HL-60 (cell line): ENCODE data around the gene TMEM176B.

Experiments used
- DNase-seq, 2 experiments: peaks; one replicate each; pipeline ENCODE4 v3.0.0-alpha.2; 2010 to 2020; ENCODE audit warnings: low read depth in 1 of 2, low spot score in 1 of 2
- H3K27ac ChIP-seq: fragments of 250-450 bp; sonication (Bioruptor Pico); replicated peaks from 2 replicates; pipeline ENCODE4 v1.5.1; 2020; ENCODE audit warnings: mild to moderate bottlenecking, moderate library complexity
- H3K27me3 ChIP-seq: fragments of 250-450 bp; sonication (Bioruptor Pico); 2 replicates; pipeline ENCODE4 v1.5.1; 2021; ENCODE audit warnings: mild to moderate bottlenecking, moderate library complexity; ENCODE audit not compliant: insufficient read depth, poor library complexity, severe bottlenecking
- H3K4me3 ChIP-seq: replicated peaks from 2 replicates; pipeline ENCODE4 v1.5.1; 2011; ENCODE audit warnings: mild to moderate bottlenecking, control low read depth, low read length; ENCODE audit not compliant: insufficient read depth
- GABPA ChIP-seq: IDR thresholded peaks from 2 replicates; pipeline ENCODE4 v1.6.1; 2012; ENCODE audit warnings: low read depth
- POLR2AphosphoS5 ChIP-seq: IDR thresholded peaks from 2 replicates; pipeline ENCODE4 v1.6.1; 2012; ENCODE audit warnings: low read depth
- REST ChIP-seq: IDR thresholded peaks from 2 replicates; pipeline ENCODE4 v1.6.1; 2012; ENCODE audit warnings: low read depth; ENCODE audit not compliant: insufficient replicate concordance
- SPI1 ChIP-seq: IDR thresholded peaks from 2 replicates; pipeline ENCODE4 v1.6.1; 2012; ENCODE audit warnings: low read depth, mild to moderate bottlenecking, borderline replicate concordance
- TF ChIP-seq, protein P1 (sequence below): IDR thresholded peaks from one replicate; pipeline ENCODE4 v1.5.1; 2011; ENCODE audit warnings: low read length, control low read depth, inconsistent platforms; ENCODE audit not compliant: insufficient read depth

TMEM176B gene

GRCh38 chr7:150848111-150848510 lies 47.9 kb upstream of the TMEM176B start:
- H3K27ac ChIP-seq: no peak overlapping the region
- TF ChIP-seq POLR2AphosphoS5 (no peak), REST (no peak), SPI1 (no peak), GABPA (no peak)
- TF ChIP-seq, protein P1, sequence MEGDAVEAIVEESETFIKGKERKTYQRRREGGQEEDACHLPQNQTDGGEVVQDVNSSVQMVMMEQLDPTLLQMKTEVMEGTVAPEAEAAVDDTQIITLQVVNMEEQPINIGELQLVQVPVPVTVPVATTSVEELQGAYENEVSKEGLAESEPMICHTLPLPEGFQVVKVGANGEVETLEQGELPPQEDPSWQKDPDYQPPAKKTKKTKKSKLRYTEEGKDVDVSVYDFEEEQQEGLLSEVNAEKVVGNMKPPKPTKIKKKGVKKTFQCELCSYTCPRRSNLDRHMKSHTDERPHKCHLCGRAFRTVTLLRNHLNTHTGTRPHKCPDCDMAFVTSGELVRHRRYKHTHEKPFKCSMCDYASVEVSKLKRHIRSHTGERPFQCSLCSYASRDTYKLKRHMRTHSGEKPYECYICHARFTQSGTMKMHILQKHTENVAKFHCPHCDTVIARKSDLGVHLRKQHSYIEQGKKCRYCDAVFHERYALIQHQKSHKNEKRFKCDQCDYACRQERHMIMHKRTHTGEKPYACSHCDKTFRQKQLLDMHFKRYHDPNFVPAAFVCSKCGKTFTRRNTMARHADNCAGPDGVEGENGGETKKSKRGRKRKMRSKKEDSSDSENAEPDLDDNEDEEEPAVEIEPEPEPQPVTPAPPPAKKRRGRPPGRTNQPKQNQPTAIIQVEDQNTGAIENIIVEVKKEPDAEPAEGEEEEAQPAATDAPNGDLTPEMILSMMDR: no peak
- H3K4me3 ChIP-seq: no peak overlapping the region
- DNase-seq: no peak
- H3K27me3 ChIP-seq: no peaks in the 10 kb centered on the region

DNA sequence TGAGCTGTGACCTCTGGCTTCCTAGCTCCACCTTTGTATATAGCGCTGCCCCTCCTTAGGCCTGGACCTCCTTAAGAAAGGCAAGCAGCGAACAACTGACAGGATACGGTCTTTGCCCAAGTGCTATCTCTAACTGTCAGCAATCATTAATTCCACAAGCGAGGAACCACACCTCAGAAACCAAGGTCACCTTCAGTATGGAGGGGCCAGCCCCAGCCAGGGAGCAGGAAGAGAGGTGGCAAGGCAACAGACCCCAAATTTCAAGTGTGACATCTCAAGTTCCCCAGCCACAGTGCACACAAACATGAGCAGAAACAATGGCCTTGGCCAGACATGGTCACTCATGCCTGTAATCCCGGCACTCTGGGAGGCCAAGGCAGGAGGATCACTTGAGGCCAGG lies 47.4 kb upstream of the TMEM176B start:
- Histone ChIP-seq H3K27me3 (no peaks in the 10 kb centered on the region), H3K27ac (no peak overlapping the region), H3K4me3 (no peak overlapping the region)
- TF ChIP-seq, protein P1: no peak
- no peak for TF ChIP-seq SPI1
- no peak for TF ChIP-seq REST
- TF ChIP-seq POLR2AphosphoS5: no peak
- TF ChIP-seq GABPA: no peak
- no peak for DNase-seq

DNA sequence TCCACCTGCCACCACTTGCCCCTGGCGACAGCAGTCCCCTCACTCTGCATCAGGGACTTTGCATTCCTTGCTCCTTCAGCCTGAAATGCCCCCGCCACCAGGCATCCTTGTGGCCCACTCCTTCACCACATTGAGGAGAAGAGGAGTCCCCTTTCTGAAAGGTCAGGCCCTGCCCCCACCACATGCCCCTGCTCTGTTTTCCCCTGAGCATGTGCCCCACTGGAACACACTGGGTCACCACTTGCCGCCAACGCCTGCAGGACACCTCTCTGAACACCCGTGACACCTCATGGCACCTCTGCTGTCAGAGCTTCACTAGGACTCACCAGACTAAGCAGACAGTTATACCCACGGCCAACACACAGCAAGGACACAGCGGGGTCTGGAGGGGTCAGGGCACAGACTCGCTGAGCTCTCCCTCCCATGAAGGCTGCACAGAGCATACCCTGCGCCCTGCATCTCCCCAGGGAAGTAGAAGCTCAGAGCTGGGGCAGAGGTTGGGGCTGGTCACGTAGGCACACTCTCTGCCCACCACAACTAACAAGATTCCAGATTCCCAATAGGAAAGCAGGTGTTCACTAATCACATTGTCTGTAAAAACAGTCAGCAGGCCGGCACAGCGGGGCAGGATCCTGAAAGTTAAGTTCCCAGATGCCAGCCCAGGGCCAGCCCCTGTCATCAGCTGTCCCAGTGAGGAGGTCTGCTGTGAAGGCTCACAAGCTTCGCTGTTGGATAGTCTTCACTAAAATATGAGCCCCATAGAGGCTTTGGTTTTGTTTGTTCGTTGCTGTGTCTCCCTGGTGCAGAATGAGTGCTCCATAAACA lies 46.3 kb upstream of the TMEM176B start:
- H3K27ac ChIP-seq: no peak overlapping the region
- no peak for DNase-seq

More for the DNA sequence above, 46.3 kb upstream of the TMEM176B start:
- Histone ChIP-seq H3K4me3 (no peak overlapping the region), H3K27me3 (no peaks in the 10 kb centered on the region)
- TF ChIP-seq, protein P1: no peak
- no peak for TF ChIP-seq SPI1
- no peak for TF ChIP-seq REST
- no peak for TF ChIP-seq GABPA
- TF ChIP-seq POLR2AphosphoS5: no peak
